Measurements from ENCODE around the gene HOXD4. TPM values are rescaled to one million over a fixed set of nuclear protein-coding genes. Genes with fewer than 3 reads are reported as not detected.

Gene HOXD4
- polyA plus RNA-seq, 1 donor from 2014 or later = not detected

GRCh38 chr2:176182671-176183070 lies 31.3 kb downstream of the HOXD4 start:
- peaks cover 99% of the 10 kb centered on the region for H3K27me3 ChIP-seq (ENCODE audit: insufficient read depth, low read depth, low read length)
- H3F3A ChIP-seq (ENCODE audit: insufficient read depth, low read length, poor library complexity, severe bottlenecking) = no peaks in the 10 kb centered on the region
- H4K20me1 ChIP-seq (ENCODE audit: insufficient read depth) = no peaks in the 10 kb centered on the region
- no peak overlapping the region for H2AFZ ChIP-seq (ENCODE audit: low read depth, low read length)
- H3K9ac ChIP-seq (ENCODE audit: low read length) = no peak overlapping the region
- H3K9me3 ChIP-seq (ENCODE audit: low read length) = no peaks in the 10 kb centered on the region
- no peaks in the 10 kb centered on the region for H3K9me2 ChIP-seq (ENCODE audit: insufficient read depth, low read length)
- H3K36me3 ChIP-seq (ENCODE audit: insufficient read depth, low read length) = no peaks in the 10 kb centered on the region
- no peak overlapping the region for H3K27ac ChIP-seq (ENCODE audit: low read length)
- no peak overlapping the region for H3K4me3 ChIP-seq (ENCODE audit: low read length)
- no peaks in the 10 kb centered on the region for H3K79me2 ChIP-seq (replicated peaks; ENCODE audit: insufficient read depth, low read length)
- TF ChIP-seq SMC3 (conservative IDR thresholded peaks at IDR 0.05; ENCODE audit: poor library complexity) (no peak), RAD21 (conservative IDR thresholded peaks at IDR 0.05) (no peak), MXI1 (conservative IDR thresholded peaks at IDR 0.05; ENCODE audit: poor library complexity, severe bottlenecking) (no peak), CTCF (IDR thresholded peaks at IDR 0.05; ENCODE audit: poor library complexity, severe bottlenecking) (no peak), REST (IDR thresholded peaks at IDR 0.05; ENCODE audit: borderline replicate concordance) (no peak), EP300 (conservative IDR thresholded peaks at IDR 0.05; ENCODE audit: poor library complexity, severe bottlenecking) (no peak), EZH2 (IDR thresholded peaks at IDR 0.05; ENCODE audit: borderline replicate concordance, insufficient read depth, low read length, poor library complexity, severe bottlenecking) (no peak), TAF1 (IDR thresholded peaks at IDR 0.05; ENCODE audit: low read depth) (no peak), POLR2AphosphoS5 (IDR thresholded peaks at IDR 0.05) (no peak)
- H3K4me2 ChIP-seq (ENCODE audit: low read length) = no peak overlapping the region

- Histone ChIP-seq H3K27me3 (ENCODE audit: insufficient read depth, low read depth, low read length) (peaks cover 99% of the 10 kb centered on the region), H3K36me3 (ENCODE audit: insufficient read depth, low read length) (no peaks in the 10 kb centered on the region), H3K27ac (ENCODE audit: low read length) (no peak overlapping the region), H2AFZ (ENCODE audit: low read depth, low read length) (no peak overlapping the region), H3K9ac (ENCODE audit: low read length) (no peak overlapping the region), H3F3A (ENCODE audit: insufficient read depth, low read length, poor library complexity, severe bottlenecking) (no peaks in the 10 kb centered on the region), H3K4me3 (ENCODE audit: low read length) (no peak overlapping the region), H3K9me2 (ENCODE audit: insufficient read depth, low read length) (no peaks in the 10 kb centered on the region), H3K4me2 (ENCODE audit: low read length) (no peak overlapping the region), H3K9me3 (ENCODE audit: low read length) (no peaks in the 10 kb centered on the region), H3K79me2 (replicated peaks; ENCODE audit: insufficient read depth, low read length) (no peaks in the 10 kb centered on the region), H4K20me1 (ENCODE audit: insufficient read depth) (no peaks in the 10 kb centered on the region)
- no peak for TF ChIP-seq POLR2AphosphoS5 (IDR thresholded peaks at IDR 0.05)
- no peak for TF ChIP-seq EZH2 (IDR thresholded peaks at IDR 0.05; ENCODE audit: borderline replicate concordance, insufficient read depth, low read length, poor library complexity, severe bottlenecking)
- TF ChIP-seq TAF1 (IDR thresholded peaks at IDR 0.05; ENCODE audit: low read depth) = no peak
- no peak for TF ChIP-seq SMC3 (conservative IDR thresholded peaks at IDR 0.05; ENCODE audit: poor library complexity)
- TF ChIP-seq EP300 (conservative IDR thresholded peaks at IDR 0.05; ENCODE audit: poor library complexity, severe bottlenecking) = no peak
- TF ChIP-seq MXI1 (conservative IDR thresholded peaks at IDR 0.05; ENCODE audit: poor library complexity, severe bottlenecking) = no peak
Observed at GRCh38 chr2:176184749-176185148, 33.4 kb downstream of the HOXD4 start.
